SK-N-SH treated with all-trans-retinoic acid at 6 μM for 48 hours (cell line): Measurements from ENCODE around the gene KRT9.

ENCODE experiments used
- ATAC-seq: fragments of 200-7000 bp; cut with Tn5 transposase; 3 replicates; pipeline ENCODE4 v1.9.1; 2020; ENCODE audit warnings: mild to moderate bottlenecking, moderate library complexity
- ARNTL ChIP-seq: fragments of 450-650 bp; formaldehyde crosslinking; IDR thresholded peaks from 2 replicates; pipeline ENCODE4 v1.5.0; 2020; ENCODE audit warnings: low read depth, mild to moderate bottlenecking, moderate library complexity, borderline replicate concordance
- BACH2 ChIP-seq: fragments of 250-450 bp; sonication (Bioruptor Pico); IDR thresholded peaks from 2 replicates; pipeline ENCODE4 v1.9.0; 2021; ENCODE audit warnings: mild to moderate bottlenecking, borderline replicate concordance
- CSDC2 ChIP-seq: fragments of 250-450 bp; sonication (Bioruptor Pico); IDR thresholded peaks from 2 replicates; pipeline ENCODE4 v1.5.0; 2020; ENCODE audit warnings: mild to moderate bottlenecking, moderate library complexity
- CSRNP3 ChIP-seq: fragments of 250-450 bp; sonication (Bioruptor Pico); IDR thresholded peaks from 2 replicates; pipeline ENCODE4 v1.5.1; 2021; ENCODE audit warnings: mild to moderate bottlenecking, moderate library complexity
- ESRRG ChIP-seq: fragments of 250-450 bp; sonication (Bioruptor Pico); IDR thresholded peaks from 2 replicates; pipeline ENCODE4 v1.6.1; 2021; ENCODE audit warnings: mild to moderate bottlenecking
- GLIS3 ChIP-seq: fragments of 250-450 bp; sonication (Bioruptor Pico); IDR thresholded peaks from 2 replicates; pipeline ENCODE4 v1.5.0; 2020; ENCODE audit warnings: mild to moderate bottlenecking, moderate library complexity
- ISL1 ChIP-seq: fragments of 250-450 bp; sonication (Bioruptor Pico); IDR thresholded peaks from 2 replicates; pipeline ENCODE4 v2.1.2; 2022; ENCODE audit warnings: mild to moderate bottlenecking, moderate library complexity
- OSR1 ChIP-seq: fragments of 250-450 bp; sonication (Bioruptor Pico); IDR thresholded peaks from 2 replicates; pipeline ENCODE4 v1.8.0; 2022; ENCODE audit warnings: moderate library complexity, mild to moderate bottlenecking, inconsistent platforms
- PATZ1 ChIP-seq: fragments of 250-450 bp; sonication (Bioruptor Pico); IDR thresholded peaks from 2 replicates; pipeline ENCODE4 v1.8.0; 2020; ENCODE audit warnings: mild to moderate bottlenecking, moderate library complexity, borderline replicate concordance
- POU6F1 ChIP-seq: fragments of 250-450 bp; sonication (Bioruptor Pico); IDR thresholded peaks from 2 replicates; pipeline ENCODE4 v1.8.0; 2021; ENCODE audit warnings: low read depth, mild to moderate bottlenecking, moderate library complexity, borderline replicate concordance
- PPARA ChIP-seq: fragments of 250-450 bp; sonication (Bioruptor Pico); IDR thresholded peaks from 2 replicates; pipeline ENCODE4 v1.5.0; 2020; ENCODE audit warnings: mild to moderate bottlenecking, borderline replicate concordance
- RARB ChIP-seq: fragments of 250-450 bp; sonication (Bioruptor Pico); IDR thresholded peaks from 2 replicates; pipeline ENCODE4 v1.8.0; 2021; ENCODE audit warnings: mild to moderate bottlenecking, moderate library complexity
- SNAI2 ChIP-seq: fragments of 250-450 bp; sonication (Bioruptor Pico); IDR thresholded peaks from 2 replicates; pipeline ENCODE4 v1.5.0; 2020; ENCODE audit warnings: mild to moderate bottlenecking, moderate library complexity
- TCF4 ChIP-seq: fragments of 250-450 bp; sonication (Bioruptor Pico); IDR thresholded peaks from 2 replicates; pipeline ENCODE4 v1.8.0; 2021; ENCODE audit warnings: mild to moderate bottlenecking, moderate library complexity, borderline replicate concordance
- TOX ChIP-seq: fragments of 250-450 bp; sonication (Bioruptor Pico); IDR thresholded peaks from 2 replicates; pipeline ENCODE4 v1.8.0; 2021; ENCODE audit warnings: mild to moderate bottlenecking, moderate library complexity, borderline replicate concordance
- ZC3H10 ChIP-seq: fragments of 250-450 bp; sonication (Bioruptor Pico); IDR thresholded peaks from 2 replicates; pipeline ENCODE4 v1.5.1; 2021; ENCODE audit warnings: mild to moderate bottlenecking, moderate library complexity
- ZFP3 ChIP-seq: fragments of 250-450 bp; sonication (Bioruptor Pico); IDR thresholded peaks from 2 replicates; pipeline ENCODE4 v1.5.0; 2020; ENCODE audit warnings: mild to moderate bottlenecking, moderate library complexity
- ZFP30 ChIP-seq: fragments of 450-650 bp; formaldehyde crosslinking; IDR thresholded peaks from 2 replicates; pipeline ENCODE4 v1.5.0; 2022; ENCODE audit warnings: mild to moderate bottlenecking, moderate library complexity
- ZNF565 ChIP-seq: fragments of 450-650 bp; formaldehyde crosslinking; conservative IDR thresholded peaks from 2 replicates; pipeline ENCODE4 v1.5.0; 2020; ENCODE audit warnings: low read depth, mild to moderate bottlenecking, moderate library complexity
- ZNF70 ChIP-seq: fragments of 450-650 bp; formaldehyde crosslinking; IDR thresholded peaks from 2 replicates; pipeline ENCODE4 v1.5.0; 2020; ENCODE audit warnings: mild to moderate bottlenecking, moderate library complexity
- ZNF8 ChIP-seq: fragments of 450-650 bp; formaldehyde crosslinking; IDR thresholded peaks from 2 replicates; pipeline ENCODE4 v1.5.0; 2020; ENCODE audit warnings: mild to moderate bottlenecking, moderate library complexity
- TF ChIP-seq, protein P1 (sequence below): fragments of 250-450 bp; sonication (Bioruptor Pico); IDR thresholded peaks from 2 replicates; pipeline ENCODE4 v1.5.0; 2020; ENCODE audit warnings: mild to moderate bottlenecking, moderate library complexity

KRT9 gene

DNA sequence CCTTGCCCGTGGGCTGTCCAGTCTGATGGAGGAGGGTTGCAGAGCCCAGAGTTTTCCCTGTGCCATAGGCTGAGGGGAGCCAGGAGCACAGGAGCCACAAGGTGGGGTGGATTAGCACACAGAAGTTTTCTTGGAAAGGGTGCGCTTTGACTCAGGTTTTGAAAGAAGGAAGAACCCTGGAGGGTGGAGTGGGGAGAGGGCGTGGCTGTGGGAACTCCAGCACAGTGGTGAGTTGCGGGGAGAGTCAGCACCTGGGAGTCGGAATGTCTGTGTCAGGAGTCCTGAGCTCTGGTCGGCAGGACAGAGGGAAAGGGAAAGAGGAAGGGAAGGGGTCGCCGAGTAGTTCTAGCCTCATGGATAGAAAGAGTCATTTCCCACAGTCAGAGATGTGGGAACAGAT is 23.7 kb upstream of the KRT9 start:
- ATAC-seq, result no peak
- TF ChIP-seq TOX (CRISPR knock-in tag) (no peak), ARNTL (CRISPR knock-in tag) (no peak), CSDC2 (CRISPR knock-in tag) (no peak), POU6F1 (CRISPR knock-in tag) (no peak), ZNF8 (CRISPR knock-in tag) (no peak)

DNA sequence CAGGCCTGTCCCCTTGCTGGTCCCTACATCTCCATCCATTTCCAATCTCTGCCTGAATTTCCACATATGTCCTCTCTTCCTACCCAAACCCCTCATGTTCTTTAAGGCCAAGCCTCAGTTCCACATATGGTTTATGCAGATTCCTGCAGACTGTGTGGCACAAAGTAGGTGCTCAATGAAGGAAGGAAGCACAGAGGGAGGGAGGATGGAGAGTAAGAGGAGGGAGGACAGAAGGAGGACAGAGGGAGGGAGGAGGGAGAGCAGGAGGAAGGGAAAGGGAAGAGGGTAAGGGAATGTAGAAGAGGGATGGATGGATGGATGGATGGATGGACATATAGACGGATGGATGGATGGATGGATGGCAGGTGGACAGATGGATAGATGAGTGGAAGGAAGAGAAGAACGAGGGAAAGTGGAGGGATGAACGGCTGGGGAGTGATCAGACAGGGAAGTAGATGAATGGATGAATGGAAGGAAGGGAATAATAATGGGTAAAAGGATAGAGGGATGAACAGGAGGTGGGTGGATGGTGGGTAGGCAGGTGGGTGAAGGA is 22.6 kb upstream of the KRT9 start:
- TF ChIP-seq PPARA (CRISPR knock-in tag) (no peak), OSR1 (no peak), ZFP30 (CRISPR knock-in tag) (no peak), PATZ1 (no peak), ZFP3 (CRISPR knock-in tag) (no peak), ESRRG (no peak), ZNF70 (no peak), CSRNP3 (CRISPR knock-in tag) (no peak), GLIS3 (CRISPR knock-in tag) (no peak), ZNF565 (CRISPR knock-in tag) (no peak), SNAI2 (CRISPR knock-in tag) (no peak), BACH2 (CRISPR knock-in tag) (no peak), POU6F1 (CRISPR knock-in tag) (no peak), ISL1 (CRISPR knock-in tag) (no peak), ZNF8 (CRISPR knock-in tag) (no peak), ZC3H10 (CRISPR knock-in tag) (no peak), RARB (CRISPR knock-in tag) (no peak), CSDC2 (CRISPR knock-in tag) (no peak)
- TF ChIP-seq, protein P1, sequence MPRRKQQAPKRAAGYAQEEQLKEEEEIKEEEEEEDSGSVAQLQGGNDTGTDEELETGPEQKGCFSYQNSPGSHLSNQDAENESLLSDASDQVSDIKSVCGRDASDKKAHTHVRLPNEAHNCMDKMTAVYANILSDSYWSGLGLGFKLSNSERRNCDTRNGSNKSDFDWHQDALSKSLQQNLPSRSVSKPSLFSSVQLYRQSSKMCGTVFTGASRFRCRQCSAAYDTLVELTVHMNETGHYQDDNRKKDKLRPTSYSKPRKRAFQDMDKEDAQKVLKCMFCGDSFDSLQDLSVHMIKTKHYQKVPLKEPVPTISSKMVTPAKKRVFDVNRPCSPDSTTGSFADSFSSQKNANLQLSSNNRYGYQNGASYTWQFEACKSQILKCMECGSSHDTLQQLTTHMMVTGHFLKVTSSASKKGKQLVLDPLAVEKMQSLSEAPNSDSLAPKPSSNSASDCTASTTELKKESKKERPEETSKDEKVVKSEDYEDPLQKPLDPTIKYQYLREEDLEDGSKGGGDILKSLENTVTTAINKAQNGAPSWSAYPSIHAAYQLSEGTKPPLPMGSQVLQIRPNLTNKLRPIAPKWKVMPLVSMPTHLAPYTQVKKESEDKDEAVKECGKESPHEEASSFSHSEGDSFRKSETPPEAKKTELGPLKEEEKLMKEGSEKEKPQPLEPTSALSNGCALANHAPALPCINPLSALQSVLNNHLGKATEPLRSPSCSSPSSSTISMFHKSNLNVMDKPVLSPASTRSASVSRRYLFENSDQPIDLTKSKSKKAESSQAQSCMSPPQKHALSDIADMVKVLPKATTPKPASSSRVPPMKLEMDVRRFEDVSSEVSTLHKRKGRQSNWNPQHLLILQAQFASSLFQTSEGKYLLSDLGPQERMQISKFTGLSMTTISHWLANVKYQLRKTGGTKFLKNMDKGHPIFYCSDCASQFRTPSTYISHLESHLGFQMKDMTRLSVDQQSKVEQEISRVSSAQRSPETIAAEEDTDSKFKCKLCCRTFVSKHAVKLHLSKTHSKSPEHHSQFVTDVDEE (CRISPR knock-in tag), result no peak
- TF ChIP-seq, all 23 proteins: peak for 0
- no peak for ATAC-seq

DNA sequence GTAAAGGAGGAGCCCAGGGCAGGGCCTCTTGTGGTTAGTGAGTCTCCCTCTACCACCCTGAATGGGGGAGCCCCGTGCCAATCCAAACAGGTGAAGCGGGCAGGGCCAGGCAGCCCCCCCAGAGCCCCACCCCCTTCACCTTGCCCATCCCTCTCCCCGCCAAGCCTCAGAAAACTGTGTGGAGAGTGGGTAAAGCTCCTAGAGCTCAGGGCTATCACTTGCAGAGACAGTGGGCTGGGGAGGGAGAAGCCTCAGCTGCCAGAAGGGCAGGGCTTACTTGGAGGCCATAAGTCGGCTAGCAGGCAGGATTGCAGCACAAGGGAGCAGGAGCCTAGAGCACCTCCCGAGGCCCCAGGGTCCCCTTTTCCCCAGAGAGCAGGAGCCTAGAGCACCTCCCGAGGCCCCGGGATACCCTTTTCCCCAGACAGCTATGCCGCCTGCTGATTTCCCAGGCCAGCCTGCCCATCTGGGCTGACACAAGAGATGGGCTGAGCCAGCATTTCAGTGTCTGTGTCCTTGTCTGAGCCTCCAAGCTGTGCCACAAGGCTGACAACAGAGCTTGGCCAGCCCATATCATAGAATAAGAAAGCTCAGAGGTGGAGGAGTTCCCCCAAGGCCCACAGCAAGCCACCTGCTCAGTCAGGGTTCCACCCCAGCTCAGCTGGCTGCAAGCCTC is 21.6 kb upstream of the KRT9 start:
- no peak for ATAC-seq
- TF ChIP-seq ZC3H10 (CRISPR knock-in tag) (no peak), ZFP3 (CRISPR knock-in tag) (no peak), TCF4 (CRISPR knock-in tag) (no peak), POU6F1 (CRISPR knock-in tag) (no peak), PPARA (CRISPR knock-in tag) (no peak), SNAI2 (CRISPR knock-in tag) (no peak), OSR1 (no peak), BACH2 (CRISPR knock-in tag) (no peak), ZNF8 (CRISPR knock-in tag) (no peak), ESRRG (no peak), ARNTL (CRISPR knock-in tag) (no peak), ISL1 (CRISPR knock-in tag) (no peak)
- TF ChIP-seq, protein P1 (CRISPR knock-in tag), result no peak
